Measurements from ENCODE around the gene ARMC9.
"Not testable (repeated sequence)": the region's sequence is repeated elsewhere in the genome, so short reads cannot be mapped to it uniquely, and the experiment has no call there.

The ARMC9 gene

GRCh38 chr2:231288590-231288989 lies 90.2 kb downstream of the ARMC9 start:
- no peak for DNase-seq

DNA sequence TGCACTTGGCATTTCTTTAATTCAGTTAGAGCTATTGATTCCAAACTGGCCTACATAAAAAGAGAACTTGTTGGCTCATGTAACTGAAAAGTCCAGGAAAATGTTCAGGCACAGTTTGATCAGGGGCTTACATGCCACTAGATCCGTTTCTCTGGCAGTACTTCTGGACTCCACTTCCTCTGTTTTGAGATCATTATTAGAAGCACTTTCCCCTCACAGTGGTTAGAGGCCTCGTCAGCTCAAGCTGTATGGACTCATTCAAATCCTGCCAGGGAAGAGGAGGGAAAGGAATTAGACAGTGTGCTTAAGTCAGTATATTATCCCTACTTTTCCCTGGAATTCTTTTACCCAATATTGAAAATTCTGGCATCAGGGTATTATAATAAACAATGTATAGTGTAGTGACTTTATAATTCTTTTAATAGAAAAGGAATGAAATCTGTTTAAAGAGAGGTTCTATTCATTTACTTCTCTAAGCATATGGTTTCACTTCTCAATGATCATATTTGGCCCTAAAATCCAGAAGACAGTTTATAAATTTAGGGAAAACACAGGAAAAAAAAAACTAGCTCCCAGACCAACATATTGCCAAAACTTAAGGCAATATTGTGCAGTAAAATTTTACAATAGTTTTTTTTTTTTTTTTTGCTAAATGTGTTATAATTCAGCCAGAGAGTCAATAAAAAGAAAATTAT lies 92.0 kb downstream of the ARMC9 start:
- no peak for DNase-seq

DNA sequence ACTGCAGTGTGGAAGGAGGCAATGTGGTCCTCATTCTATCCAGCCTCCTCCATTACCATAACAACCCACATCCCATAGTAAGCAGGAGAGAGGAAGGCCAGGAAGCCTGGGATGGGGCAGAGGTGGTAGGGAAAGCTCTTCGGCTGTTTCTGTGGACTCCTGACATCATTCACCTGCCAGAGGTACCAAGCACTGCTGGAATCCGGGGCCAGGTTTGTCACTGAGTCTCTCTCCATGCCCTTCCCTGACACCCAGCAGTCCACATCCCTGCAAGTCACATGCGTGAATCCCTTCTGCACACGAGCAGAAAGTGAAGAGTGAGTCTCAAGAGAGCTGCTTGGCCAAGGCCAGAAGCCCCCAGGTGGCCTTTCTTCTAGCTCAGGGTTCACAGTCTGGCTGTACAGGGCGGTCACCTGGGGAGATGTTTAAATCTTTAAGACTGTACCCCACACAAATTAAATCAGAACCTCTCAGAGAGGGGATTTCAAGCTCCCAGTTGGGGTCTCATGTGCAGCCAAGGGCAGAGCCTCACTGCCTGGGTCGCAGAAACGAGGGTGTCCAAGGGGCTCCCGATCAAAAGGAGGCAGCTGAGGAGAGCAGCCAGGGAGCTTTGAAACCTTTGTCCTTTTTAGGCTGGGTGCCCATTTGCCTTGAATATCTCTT lies 94.2 kb downstream of the ARMC9 start:
- DNase-seq = no peak

DNA sequence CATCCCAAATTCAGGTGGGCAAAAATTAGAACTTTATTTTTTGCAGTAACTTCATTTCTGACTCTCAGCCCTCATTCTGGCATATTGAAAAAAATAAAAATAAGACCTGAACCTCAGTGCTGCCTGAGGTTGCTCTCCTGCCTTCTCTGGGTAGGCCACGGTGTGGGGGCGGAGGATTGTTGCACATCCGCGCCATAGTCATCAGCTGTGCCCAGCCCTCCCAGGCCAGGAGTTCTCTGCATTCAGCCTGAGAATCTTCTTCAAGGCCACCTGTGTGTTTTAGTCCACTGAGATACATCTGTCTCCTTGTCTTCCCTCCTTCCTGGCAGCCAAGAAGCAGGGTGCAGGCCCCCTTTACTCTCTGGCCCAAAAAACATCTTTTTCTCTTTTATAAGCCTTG lies 94.7 kb downstream of the ARMC9 start:
- no peak for DNase-seq

DNA sequence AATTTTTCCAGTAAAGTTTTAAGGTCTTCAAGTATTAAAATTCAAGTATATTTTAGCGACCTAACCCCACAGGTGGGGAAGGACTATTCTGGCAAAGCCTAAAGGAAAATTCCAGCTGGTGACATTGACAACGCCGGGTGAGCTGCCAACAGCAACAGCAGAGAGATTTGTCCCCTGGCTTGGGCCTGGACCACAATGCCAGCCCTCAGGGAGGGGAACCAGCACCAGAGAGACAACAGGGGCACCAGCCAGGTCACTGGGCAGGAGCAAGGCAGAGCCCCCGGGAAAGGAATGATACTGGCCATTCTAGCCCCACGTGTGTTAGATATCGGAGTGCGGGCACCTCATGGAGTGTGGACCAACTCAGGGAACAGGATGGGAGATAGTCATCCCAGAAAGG lies 95.7 kb downstream of the ARMC9 start:
- no peak for DNase-seq

- no peak for DNase-seq
These were observed 96.3 kb downstream of the ARMC9 start for GRCh38 chr2:231294571-231295362.

DNA sequence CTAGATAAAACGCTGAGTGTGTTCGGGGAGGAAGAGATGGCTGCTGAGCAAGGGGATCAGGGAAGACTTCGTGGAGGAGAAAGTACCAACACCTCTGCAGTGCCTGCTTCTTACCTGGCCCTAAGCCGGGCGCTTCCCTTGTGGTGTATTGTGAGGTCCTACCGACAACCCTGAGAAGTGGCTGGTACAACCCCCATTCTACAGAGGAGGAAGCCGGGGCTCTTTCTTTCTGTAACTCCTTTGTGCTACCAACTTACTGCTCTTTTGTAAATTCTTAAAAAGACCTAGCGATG lies 96.9 kb downstream of the ARMC9 start:
- no peak for DNase-seq

DNA sequence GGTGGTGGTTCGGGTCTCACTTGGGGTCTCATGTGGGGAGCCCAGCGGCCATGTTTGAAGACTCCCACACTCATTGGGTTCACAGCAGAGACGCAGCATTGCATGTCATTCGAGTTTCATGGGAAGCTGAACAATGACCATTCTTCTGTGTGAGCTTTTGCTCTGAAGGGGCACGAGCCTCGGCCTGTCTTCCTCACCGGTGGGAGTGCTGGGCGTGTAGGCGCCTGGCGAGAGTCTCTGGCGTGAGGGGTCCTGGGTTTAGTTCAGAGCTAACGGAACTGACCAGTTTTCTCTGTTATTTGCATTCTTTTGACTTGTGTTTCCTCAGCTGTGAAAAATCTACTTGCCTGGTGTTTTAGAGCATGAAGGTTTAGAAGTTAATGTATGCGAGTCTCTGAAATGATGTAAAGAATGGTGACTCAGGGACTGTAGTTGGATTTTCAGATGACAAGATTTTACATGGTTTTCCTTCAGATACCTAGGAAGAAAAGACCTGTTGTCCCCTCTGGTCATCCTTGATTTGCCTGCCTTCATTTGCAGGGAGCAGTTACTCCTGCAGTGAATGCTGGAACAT lies 98.1 kb downstream of the ARMC9 start:
- no peak for DNase-seq

- peak; percentile 23 to 42 for DNase-seq
These were observed 98.9 kb downstream of the ARMC9 start for GRCh38 chr2:231297108-231297908.

GRCh38 chr2:231298091-231298490 lies 99.7 kb downstream of the ARMC9 start:
- DNase-seq = no peak

- DNase-seq = peak; percentile 2 to 22
These were observed 100.8 kb downstream of the ARMC9 start for GRCh38 chr2:231299267-231299666.

DNA sequence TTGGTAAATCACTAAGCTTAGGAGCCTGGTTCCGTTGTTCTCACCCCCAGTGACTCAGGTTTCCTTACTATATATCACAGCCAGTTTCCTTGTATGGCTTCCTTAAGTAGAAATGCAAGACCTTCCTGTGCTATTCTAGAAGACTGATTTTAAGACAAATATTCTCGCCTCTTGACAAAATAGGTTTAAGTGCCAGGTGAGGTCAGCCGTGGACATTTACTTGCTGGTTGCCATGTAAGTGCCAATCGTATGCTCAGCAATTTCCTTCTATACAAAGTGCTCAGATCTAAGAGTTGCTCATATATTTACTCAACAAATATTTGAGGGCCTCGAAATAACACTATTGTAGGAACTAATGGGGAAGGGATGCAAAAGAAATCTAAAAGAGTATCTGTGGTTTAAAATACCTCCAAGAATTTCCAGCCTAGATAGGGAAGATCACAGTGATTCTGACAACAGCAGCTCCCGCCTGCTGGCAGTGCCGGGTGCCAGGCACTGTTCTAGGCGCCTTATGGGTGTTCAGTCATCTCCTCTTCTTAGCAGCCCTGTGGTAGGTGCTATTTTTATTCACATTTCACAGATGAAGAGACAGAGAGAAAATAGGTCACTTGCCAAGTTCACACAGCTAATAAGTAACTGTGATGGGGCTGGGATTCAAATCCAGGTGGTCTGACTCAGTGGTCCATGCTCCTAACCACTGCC lies 101.7 kb downstream of the ARMC9 start:
- DNase-seq = no peak

DNA sequence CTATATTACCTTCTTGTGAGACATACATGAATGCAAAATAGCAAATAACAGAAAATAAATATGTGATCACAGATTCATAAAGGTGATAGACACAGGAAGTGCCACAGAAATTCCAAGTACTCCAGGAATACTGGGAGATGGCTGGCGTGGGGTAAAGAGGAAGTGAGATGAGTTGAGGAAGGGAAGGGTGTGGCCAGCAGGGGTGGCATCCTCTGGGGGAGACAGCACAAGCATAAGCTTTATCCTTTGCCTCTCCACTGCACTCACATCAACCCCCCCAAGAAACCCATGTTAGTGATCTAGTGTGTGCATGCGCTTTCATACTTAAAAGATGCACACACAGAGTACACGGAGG lies 102.3 kb downstream of the ARMC9 start:
- DNase-seq = no peak

DNA sequence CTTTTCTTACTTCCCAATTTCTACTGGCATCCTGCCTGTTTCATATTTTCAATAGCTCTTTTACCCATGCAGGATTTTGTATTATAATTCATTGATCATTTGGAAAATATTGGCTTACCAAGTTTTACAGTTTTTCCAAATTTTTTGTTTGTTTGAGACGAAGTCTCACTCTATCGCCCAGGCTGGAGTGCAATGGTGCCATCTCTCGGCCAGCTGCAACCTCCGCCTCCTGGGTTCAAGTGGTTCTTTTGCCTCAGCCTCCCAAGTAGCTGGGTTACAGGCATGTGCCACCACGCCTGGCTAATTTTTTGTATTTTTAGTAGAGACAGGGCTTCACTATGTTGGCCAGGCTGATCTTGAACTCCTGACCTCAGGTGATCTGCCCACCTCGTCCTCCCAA lies 105.8 kb downstream of the ARMC9 start:
- not testable (repeated sequence) for DNase-seq

DNA sequence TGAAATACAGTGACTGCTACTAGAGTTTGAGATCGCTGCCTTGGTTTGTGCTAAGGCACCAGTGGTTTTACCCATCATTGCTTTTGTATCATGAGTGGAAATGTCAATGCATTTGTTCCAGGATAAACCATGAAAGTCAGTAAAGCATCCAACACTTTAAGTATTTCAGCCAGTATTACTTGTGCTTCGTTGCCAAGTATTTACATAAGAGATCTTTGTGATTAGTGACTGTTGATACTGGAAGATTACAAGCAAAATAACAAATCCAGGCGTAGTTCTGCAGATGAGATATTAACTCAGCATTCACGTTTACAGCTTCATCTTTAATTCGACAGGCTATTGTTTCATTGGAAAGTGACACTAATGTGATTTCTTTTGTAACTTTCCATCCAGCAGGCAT lies 106.8 kb downstream of the ARMC9 start:
- DNase-seq = no peak

- DNase-seq = no peak
These were observed 108.5 kb downstream of the ARMC9 start for GRCh38 chr2:231306791-231307393.

GRCh38 chr2:231308219-231308618 lies 109.8 kb downstream of the ARMC9 start:
- no peak for DNase-seq

DNA sequence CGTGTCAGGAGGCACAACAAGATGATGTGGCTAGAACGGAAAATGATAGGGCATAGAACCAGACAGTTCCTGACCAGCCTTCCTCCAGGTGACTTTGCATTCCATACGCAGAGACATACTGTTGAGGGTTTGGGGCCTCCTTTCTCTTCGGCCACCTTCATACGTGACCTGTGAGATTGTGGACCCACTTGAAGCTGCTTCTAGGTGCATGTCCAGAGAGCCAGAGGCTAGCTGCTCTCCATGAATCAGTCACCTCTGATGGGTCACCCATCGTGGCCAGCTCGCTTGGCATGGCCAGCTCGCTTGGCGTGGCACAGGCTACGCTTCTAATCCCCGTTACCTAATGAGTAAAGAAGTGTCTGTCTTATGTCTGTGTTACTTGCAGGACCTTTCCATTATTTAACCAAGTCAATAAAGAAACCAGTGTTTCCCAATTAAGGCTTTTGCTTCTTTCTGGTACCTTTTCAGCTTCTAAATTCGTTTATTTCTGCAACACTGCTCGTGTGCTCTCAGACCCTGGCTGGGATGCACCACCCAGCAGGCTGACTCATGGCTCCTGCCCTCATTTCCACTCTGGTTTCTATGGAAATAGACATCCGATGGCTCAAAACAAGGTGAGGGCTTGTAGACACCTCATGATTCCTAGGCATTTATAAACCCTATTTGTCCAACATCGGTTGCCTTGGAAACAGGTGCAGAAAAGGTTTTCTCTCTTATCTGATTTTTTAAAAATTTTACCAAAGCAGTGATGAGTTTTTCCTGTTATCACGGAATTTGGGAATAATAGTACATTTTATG lies 110.4 kb downstream of the ARMC9 start:
- DNase-seq = no peak

- DNase-seq = no peak
These were observed 113.6 kb downstream of the ARMC9 start for GRCh38 chr2:231312066-231312465.

- peak; percentile 11 to 17 for DNase-seq
These were observed 117.5 kb downstream of the ARMC9 start for GRCh38 chr2:231315896-231316295.

DNA sequence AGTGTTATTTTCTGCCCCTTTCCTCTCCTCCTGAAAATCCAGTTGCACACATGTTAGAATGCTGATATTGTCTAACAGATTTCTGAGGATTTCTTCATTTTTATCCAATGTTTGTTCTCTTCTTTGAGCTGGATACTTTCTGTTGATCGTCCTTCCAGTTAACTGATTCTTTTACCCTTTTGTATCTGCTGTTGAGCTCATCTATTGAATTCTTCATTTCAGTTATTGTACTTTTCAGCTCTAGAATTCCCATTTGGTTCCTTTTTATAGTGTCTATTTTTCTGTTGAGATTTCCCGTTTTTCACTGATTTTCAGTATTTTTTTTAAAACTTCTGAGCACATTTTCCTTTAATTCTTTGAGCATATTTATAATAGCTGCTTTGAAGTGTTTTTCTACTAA lies 119.1 kb downstream of the ARMC9 start:
- DNase-seq = no peak

All from CD4-positive, alpha-beta T cell treated with Interleukin-1 beta for 1 hour (primary cell).